ENCODE measurements around the gene KCNK4.

- no peak for TF ChIP-seq SIN3A (IDR thresholded peaks at IDR 0.05; ENCODE audit: borderline replicate concordance, insufficient read depth, low read length)
- TF ChIP-seq TAF1 (IDR thresholded peaks at IDR 0.05; ENCODE audit: borderline replicate concordance, insufficient read depth, low read length): no peak
These were observed 23.7 kb upstream of the KCNK4 start for GRCh38 chr11:64267207-64267945.

Data from PFSK-1 (cell line).